ENCODE measurements around the gene METAP2.

Gene METAP2

GRCh38 chr12:95460896-95461295 lies 13.1 kb upstream of the METAP2 start:
- Histone ChIP-seq H3K4me2 (ENCODE audit: low read length) (no peak overlapping the region), H3K4me1 (ENCODE audit: control insufficient read depth, low read length) (peaks cover 44% of the 10 kb centered on the region), H3K27ac (ENCODE audit: low read depth, low read length) (no peak overlapping the region), H3K36me3 (ENCODE audit: control insufficient read depth, low read length) (no peaks in the 10 kb centered on the region), H3F3A (ENCODE audit: control insufficient read depth, insufficient read depth) (peaks cover 5% of the 10 kb centered on the region; the same call in 1 of the 2 replicates), H3K4me3 (ENCODE audit: low read length) (no peak overlapping the region), H3K79me2 (ENCODE audit: control insufficient read depth, low read length) (no peaks in the 10 kb centered on the region), H3K9me3 (ENCODE audit: control insufficient read depth, insufficient read depth, low read length) (peaks cover 30% of the 10 kb centered on the region), H3K27me3 (ENCODE audit: control insufficient read depth, low read length) (no peaks in the 10 kb centered on the region), H4K20me1 (ENCODE audit: control insufficient read depth, insufficient read depth, low read depth, low read length) (no peaks in the 10 kb centered on the region), H3K9me2 (replicated peaks; ENCODE audit: control insufficient read depth, low read length) (no peaks in the 10 kb centered on the region)
- TF ChIP-seq CTCF (IDR thresholded peaks at IDR 0.05; ENCODE audit: low read depth, low read length, poor library complexity, severe bottlenecking) (no peak), EZH2phosphoT487 (IDR thresholded peaks at IDR 0.05; ENCODE audit: borderline replicate concordance, low read length) (no peak)

- Histone ChIP-seq H3K36me3 (ENCODE audit: control insufficient read depth, low read length) (no peaks in the 10 kb centered on the region), H3K9me2 (replicated peaks; ENCODE audit: control insufficient read depth, low read length) (no peaks in the 10 kb centered on the region), H3K27ac (ENCODE audit: low read depth, low read length) (no peak overlapping the region), H3K4me3 (ENCODE audit: low read length) (no peak overlapping the region), H3K4me1 (ENCODE audit: control insufficient read depth, low read length) (peaks cover 56% of the 10 kb centered on the region), H4K20me1 (ENCODE audit: control insufficient read depth, insufficient read depth, low read depth, low read length) (no peaks in the 10 kb centered on the region), H3F3A (ENCODE audit: control insufficient read depth, insufficient read depth) (peaks cover 11% of the 10 kb centered on the region), H3K79me2 (ENCODE audit: control insufficient read depth, low read length) (no peaks in the 10 kb centered on the region), H3K9me3 (ENCODE audit: control insufficient read depth, insufficient read depth, low read length) (peaks cover 19% of the 10 kb centered on the region), H3K27me3 (ENCODE audit: control insufficient read depth, low read length) (no peaks in the 10 kb centered on the region), H3K4me2 (ENCODE audit: low read length) (no peak overlapping the region)
- TF ChIP-seq CTCF (IDR thresholded peaks at IDR 0.05; ENCODE audit: low read depth, low read length, poor library complexity, severe bottlenecking) (no peak), EZH2phosphoT487 (IDR thresholded peaks at IDR 0.05; ENCODE audit: borderline replicate concordance, low read length) (no peak)
Observed at GRCh38 chr12:95462081-95462480, 11.9 kb upstream of the METAP2 start.

GRCh38 chr12:95462551-95462950 lies 11.4 kb upstream of the METAP2 start:
- no peaks in the 10 kb centered on the region for H3K27me3 ChIP-seq (ENCODE audit: control insufficient read depth, low read length)
- no peak overlapping the region for H3K4me2 ChIP-seq (ENCODE audit: low read length)
- peaks cover 61% of the 10 kb centered on the region for H3K4me1 ChIP-seq (ENCODE audit: control insufficient read depth, low read length)
- H3K4me3 ChIP-seq (ENCODE audit: low read length): no peak overlapping the region
- no peaks in the 10 kb centered on the region for H4K20me1 ChIP-seq (ENCODE audit: control insufficient read depth, insufficient read depth, low read depth, low read length)
- no peaks in the 10 kb centered on the region for H3K79me2 ChIP-seq (ENCODE audit: control insufficient read depth, low read length)
- no peak overlapping the region for H3K27ac ChIP-seq (ENCODE audit: low read depth, low read length)
- no peaks in the 10 kb centered on the region for H3K9me2 ChIP-seq (replicated peaks; ENCODE audit: control insufficient read depth, low read length)
- no peaks in the 10 kb centered on the region for H3K36me3 ChIP-seq (ENCODE audit: control insufficient read depth, low read length)
- H3F3A ChIP-seq (ENCODE audit: control insufficient read depth, insufficient read depth): peaks cover 11% of the 10 kb centered on the region
- no peak for TF ChIP-seq CTCF (IDR thresholded peaks at IDR 0.05; ENCODE audit: low read depth, low read length, poor library complexity, severe bottlenecking)
- TF ChIP-seq EZH2phosphoT487 (IDR thresholded peaks at IDR 0.05; ENCODE audit: borderline replicate concordance, low read length): no peak
- peaks cover 16% of the 10 kb centered on the region for H3K9me3 ChIP-seq (ENCODE audit: control insufficient read depth, insufficient read depth, low read length)

Measured in DOHH2 (cell line).